ENCODE data around the gene ALPG. TPM values are rescaled to one million over a fixed set of nuclear protein-coding genes. Genes with fewer than 3 reads are reported as not detected.
"Not testable (repeated sequence)": the region's sequence is repeated elsewhere in the genome, so short reads cannot be mapped to it uniquely, and the experiment has no call there.

ALPG gene
- total RNA-seq, 1 donor from 2014 or later: not detected

DNA sequence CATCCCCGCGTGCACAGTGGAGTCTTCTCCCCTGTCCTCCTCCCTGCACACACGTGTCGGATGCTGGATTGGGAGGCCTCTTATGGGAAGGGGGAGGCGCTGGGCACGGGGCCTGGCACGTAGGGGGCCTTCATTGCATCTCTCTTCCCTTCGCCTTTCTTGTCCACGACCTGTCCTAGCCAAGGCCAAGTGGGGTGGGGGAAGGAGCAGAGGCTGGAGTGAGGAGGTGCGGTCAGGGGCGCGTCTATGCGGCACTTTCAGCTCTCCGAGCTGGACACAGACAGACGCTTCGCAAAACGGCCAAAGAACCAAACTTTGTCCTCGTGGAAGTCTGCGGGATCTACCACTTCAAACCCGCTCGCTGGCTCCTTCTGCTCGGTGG lies 13.4 kb downstream of the ALPG start:
- Mint-ChIP-seq H3K4me1 (peaks cover 13% of the 10 kb centered on the region), H3K4me3 (peak overlapping the region; percentile 64), H3K36me3 (peaks cover 4% of the 10 kb centered on the region), H3K27ac (no peak overlapping the region), H3K9me3 (peaks cover 10% of the 10 kb centered on the region), H3K27me3 (ENCODE audit: low read depth) (peaks cover 96% of the 10 kb centered on the region)
- DNase-seq (ENCODE audit: low spot score in 2 of 2, unreplicated experiment in 2 of 2): no peak
- TF ChIP-seq CTCF (IDR thresholded peaks at IDR 0.05; ENCODE audit: unreplicated experiment): no peak

DNA sequence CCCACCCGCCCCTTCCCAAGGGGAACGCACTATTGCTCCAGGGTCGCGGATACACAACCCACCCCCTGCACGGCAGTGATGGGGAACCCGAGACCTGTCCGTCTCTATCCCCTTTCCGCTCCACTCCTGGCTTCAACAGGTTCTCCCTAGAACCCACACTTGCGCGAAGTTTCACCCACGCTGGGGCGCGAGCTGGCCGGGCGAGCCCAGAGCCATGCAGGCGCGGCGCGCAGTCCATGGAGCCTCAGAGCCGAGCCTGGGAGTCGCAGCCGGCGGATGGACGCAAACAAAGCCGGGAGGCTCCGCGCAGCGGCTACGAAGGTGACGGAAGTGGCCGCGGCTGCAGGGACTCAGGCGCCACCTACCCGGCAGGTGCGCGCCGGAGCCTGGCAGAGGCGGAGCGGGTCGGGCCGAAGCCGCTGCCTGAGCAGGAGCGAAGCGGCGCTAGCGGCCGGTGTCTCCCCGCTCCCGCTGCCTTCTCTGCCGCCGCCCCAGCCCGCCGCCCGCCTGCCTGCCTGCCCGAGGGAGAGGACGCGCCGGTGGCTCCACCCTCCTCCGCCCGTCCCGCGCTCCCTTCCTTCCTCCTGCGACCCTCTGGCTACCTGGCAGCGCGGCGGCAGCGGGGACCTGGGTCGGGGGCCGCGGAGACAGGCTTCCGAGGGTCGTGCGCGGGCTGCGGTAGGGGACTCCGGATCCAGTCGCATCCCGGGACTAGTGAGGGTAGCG lies 14.0 kb downstream of the ALPG start:
- Mint-ChIP-seq H3K9me3 (peaks cover 10% of the 10 kb centered on the region), H3K4me1 (peaks cover 13% of the 10 kb centered on the region), H3K27me3 (ENCODE audit: low read depth) (peaks cover 95% of the 10 kb centered on the region), H3K27ac (no peak overlapping the region), H3K36me3 (peaks cover 4% of the 10 kb centered on the region), H3K4me3 (peak overlapping the region; percentile 64)
- no peak for TF ChIP-seq CTCF (IDR thresholded peaks at IDR 0.05; ENCODE audit: unreplicated experiment)
- peak in 1 of 2 experiments; percentile 65 for DNase-seq (ENCODE audit: low spot score in 2 of 2, unreplicated experiment in 2 of 2)

DNA sequence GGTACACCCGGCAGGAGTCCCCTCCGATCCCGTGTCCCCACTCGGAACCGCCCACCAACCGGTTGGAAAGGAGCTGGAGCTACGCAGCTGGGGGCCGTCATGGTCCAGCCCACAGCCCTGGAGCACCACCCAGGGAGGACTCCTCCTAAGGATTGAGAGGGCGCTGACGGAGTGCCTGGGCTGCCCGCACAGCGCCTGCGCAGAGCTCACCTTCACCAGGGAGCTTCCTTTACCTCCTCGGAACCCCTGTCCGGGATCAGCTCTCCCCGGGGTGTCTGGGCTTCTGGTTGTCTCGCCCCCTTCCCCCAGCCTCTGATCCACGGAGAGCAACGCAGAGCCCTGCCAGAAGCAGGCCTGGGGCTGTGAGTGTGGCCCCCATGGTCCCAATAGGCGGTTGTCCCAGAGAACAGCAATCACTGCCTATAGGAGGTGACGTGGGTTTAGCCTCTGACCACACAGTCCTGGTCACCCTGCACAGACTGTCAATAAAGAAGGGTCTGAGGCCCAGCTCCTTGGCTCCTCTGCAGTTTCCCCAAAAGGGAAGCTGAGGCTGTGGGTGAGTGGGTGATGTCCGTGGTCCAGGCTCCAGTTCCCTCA lies 14.6 kb downstream of the ALPG start:
- Mint-ChIP-seq H3K4me3 (peak overlapping the region; percentile 31), H3K27me3 (ENCODE audit: low read depth) (peaks cover 90% of the 10 kb centered on the region), H3K9me3 (peaks cover 10% of the 10 kb centered on the region), H3K4me1 (peaks cover 13% of the 10 kb centered on the region), H3K36me3 (peaks cover 4% of the 10 kb centered on the region), H3K27ac (no peak overlapping the region)
- no peak for DNase-seq (ENCODE audit: low spot score in 2 of 2, unreplicated experiment in 2 of 2)
- no peak for TF ChIP-seq CTCF (IDR thresholded peaks at IDR 0.05; ENCODE audit: unreplicated experiment)

DNA sequence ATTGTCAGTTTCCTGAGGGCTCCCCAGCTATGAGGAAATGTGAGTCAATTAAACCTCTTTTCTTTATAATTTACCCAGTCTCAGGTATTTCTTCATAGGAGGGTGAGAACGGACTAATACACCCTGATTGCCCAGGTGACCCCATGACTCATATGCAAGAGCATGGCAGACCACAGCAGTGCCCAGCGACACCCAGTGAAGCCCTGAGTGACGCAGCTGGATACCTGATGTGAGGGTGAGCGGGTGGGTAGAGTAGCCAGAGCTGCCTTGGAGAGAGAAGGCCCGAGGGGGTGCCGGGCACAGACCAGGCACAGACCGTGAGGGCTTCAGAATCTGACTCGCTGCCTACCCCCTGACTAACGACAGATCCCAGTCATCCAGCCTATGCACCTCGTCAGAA lies 15.4 kb downstream of the ALPG start:
- H3K36me3 Mint-ChIP-seq: peaks cover 4% of the 10 kb centered on the region
- peaks cover 10% of the 10 kb centered on the region for H3K9me3 Mint-ChIP-seq
- no peak for TF ChIP-seq CTCF (IDR thresholded peaks at IDR 0.05; ENCODE audit: unreplicated experiment)
- peaks cover 84% of the 10 kb centered on the region for H3K27me3 Mint-ChIP-seq (ENCODE audit: low read depth)
- peak overlapping the region; percentile 43 for H3K4me3 Mint-ChIP-seq
- no peak for DNase-seq (ENCODE audit: low spot score in 2 of 2, unreplicated experiment in 2 of 2)
- H3K4me1 Mint-ChIP-seq: peaks cover 13% of the 10 kb centered on the region
- no peak overlapping the region for H3K27ac Mint-ChIP-seq

DNA sequence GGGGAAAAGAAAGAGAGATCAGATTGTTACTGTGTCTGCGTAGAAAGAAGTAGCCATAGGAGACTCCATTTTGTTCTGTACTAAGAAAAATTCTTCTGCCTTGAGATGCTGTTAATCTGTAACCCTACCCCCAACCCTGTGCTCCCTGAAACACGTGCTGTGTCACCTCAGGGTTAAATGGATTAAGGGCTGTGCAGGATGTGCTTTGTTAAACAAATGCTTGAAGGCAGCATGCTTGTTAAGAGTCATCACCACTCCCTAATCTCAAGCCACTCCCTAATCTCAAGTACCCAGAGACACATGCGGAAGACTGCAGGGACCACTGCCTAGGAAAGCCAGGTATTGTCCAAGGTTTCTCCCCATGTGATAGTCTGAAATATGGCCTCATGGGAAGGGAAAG lies 16.4 kb downstream of the ALPG start:
- H3K27ac Mint-ChIP-seq; H3K4me3 Mint-ChIP-seq; DNase-seq (ENCODE audit: low spot score in 2 of 2, unreplicated experiment in 2 of 2); H3K36me3 Mint-ChIP-seq: not testable (repeated sequence)
- peaks cover 75% of the 10 kb centered on the region for H3K27me3 Mint-ChIP-seq (ENCODE audit: low read depth)
- peaks cover 10% of the 10 kb centered on the region for H3K9me3 Mint-ChIP-seq
- peaks cover 13% of the 10 kb centered on the region for H3K4me1 Mint-ChIP-seq

- H3K36me3 Mint-ChIP-seq; DNase-seq (ENCODE audit: low spot score in 2 of 2, unreplicated experiment in 2 of 2); H3K27ac Mint-ChIP-seq; H3K4me1 Mint-ChIP-seq; H3K4me3 Mint-ChIP-seq: not testable (repeated sequence)
- Mint-ChIP-seq H3K9me3 (peaks cover 10% of the 10 kb centered on the region), H3K27me3 (ENCODE audit: low read depth) (peaks cover 70% of the 10 kb centered on the region)
These were observed 16.8 kb downstream of the ALPG start for GRCh38 chr2:232423407-232423806.

All from mesothelial cell of epicardium (in vitro differentiated cells).